Right atrium auricular region (tissue), 2 donors: ENCODE results near the gene RNPS1. TPM values are rescaled to one million over a fixed set of nuclear protein-coding genes. Genes with fewer than 3 reads are reported as not detected.

Experiments
- DNase-seq: peaks from one replicate; pipeline ENCODE4 v3.0.0-alpha.2; 2019; ENCODE audit warnings: low spot score
- H3K27ac ChIP-seq, 2 donors: fragments of 200-600 bp; sonication (generic); 1 replicate in 1 of 2; 2 replicates in 1 of 2; pipeline ENCODE4 v1.5.1; 2016 to 2019
- H3K27me3 ChIP-seq, 2 donors: fragments of 200-600 bp; sonication (generic); one replicate each; pipeline versions ENCODE4 v1.5.1 to v1.6.0; 2017 to 2019
- H3K36me3 ChIP-seq: fragments of 200-600 bp; sonication (generic); one replicate; pipeline ENCODE4 v1.5.1; 2016
- H3K4me1 ChIP-seq, 2 donors: fragments of 200-600 bp; sonication (generic); one replicate each; pipeline versions ENCODE4 v1.5.1 to v1.6.0; 2017 to 2019
- H3K4me3 ChIP-seq, 2 donors: fragments of 200-600 bp; sonication (generic); 1 replicate in 1 of 2; 2 replicates in 1 of 2; pipeline ENCODE4 v1.5.1; 2017 to 2019; ENCODE audit warnings: mild to moderate bottlenecking in 1 of 2, moderate library complexity in 1 of 2
- H3K9me3 ChIP-seq, 2 donors: fragments of 200-600 bp; sonication (generic); one replicate each; pipeline ENCODE4 v1.5.1; 2019
- total RNA-seq, 2 donors: library from RNA; depleted of rRNA; stranded (reverse); fragments of >200 nt; gene quantifications; one replicate each; pipeline ENCODE4 v1.1.0, GENCODE V29; 2016
- TF ChIP-seq, protein P1 (sequence below), 2 donors: fragments of 200-600 bp; sonication (generic); IDR thresholded peaks; one replicate each; pipeline ENCODE4 v1.5.1; 2019; ENCODE audit warnings: antibody characterized with exemption in 2 of 2

RNPS1 gene
- total RNA-seq, 2 donors from 2014 or later = 93.6 to 124 TPM

DNA sequence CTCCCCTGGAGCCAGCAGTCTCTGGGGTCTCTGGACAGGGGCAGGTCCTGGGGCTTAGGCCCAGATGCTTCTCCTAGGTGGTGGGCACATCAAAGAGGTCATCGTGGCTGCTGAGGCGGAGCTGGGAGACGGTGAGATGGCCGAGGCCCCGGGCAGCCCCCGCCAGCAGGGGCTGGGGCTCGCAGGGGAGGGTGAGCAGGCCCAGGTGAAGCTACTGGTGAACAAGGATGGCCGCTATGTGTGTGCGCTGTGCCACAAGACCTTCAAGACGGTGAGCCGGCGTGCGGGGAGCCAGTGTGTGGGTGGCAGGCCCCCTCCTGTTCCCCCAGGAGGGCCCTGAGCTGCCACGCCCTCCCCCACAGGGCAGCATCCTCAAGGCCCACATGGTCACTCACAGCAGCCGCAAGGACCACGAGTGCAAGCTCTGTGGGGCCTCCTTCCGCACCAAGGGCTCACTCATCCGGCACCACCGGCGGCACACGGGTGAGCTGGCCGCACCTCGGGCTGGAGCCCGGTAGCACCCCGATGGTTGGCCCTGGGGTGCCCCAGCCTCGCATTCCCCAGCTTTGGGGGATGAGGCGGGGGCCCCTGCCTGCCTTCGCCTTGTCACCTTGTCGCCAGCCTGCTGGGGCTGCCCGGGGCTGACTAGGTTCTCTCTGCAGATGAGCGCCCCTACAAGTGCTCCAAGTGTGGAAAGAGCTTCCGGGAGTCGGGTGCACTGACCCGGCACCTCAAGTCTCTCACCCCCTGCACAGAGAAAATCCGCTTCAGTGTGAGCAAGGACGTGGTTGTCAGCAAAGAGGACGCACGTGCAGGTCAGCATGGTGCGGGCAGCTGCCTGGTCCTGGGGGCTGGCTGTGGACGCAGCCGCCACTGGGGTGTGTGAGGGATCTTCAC is 35.6 kb downstream of the RNPS1 start:
- DNase-seq = no peak
- Histone ChIP-seq H3K27me3 (no peaks in the 10 kb centered on the region), H3K27ac (no peak overlapping the region), H3K36me3 (peaks cover 77% of the 10 kb centered on the region), H3K4me1 (peaks cover 0 to 17% of the 10 kb centered on the region in 2 donors), H3K9me3 (no peaks in the 10 kb centered on the region), H3K4me3 (no peak overlapping the region)
- TF ChIP-seq, protein P1, sequence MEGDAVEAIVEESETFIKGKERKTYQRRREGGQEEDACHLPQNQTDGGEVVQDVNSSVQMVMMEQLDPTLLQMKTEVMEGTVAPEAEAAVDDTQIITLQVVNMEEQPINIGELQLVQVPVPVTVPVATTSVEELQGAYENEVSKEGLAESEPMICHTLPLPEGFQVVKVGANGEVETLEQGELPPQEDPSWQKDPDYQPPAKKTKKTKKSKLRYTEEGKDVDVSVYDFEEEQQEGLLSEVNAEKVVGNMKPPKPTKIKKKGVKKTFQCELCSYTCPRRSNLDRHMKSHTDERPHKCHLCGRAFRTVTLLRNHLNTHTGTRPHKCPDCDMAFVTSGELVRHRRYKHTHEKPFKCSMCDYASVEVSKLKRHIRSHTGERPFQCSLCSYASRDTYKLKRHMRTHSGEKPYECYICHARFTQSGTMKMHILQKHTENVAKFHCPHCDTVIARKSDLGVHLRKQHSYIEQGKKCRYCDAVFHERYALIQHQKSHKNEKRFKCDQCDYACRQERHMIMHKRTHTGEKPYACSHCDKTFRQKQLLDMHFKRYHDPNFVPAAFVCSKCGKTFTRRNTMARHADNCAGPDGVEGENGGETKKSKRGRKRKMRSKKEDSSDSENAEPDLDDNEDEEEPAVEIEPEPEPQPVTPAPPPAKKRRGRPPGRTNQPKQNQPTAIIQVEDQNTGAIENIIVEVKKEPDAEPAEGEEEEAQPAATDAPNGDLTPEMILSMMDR (IDR thresholded peaks at IDR 0.05) = no peak

DNA sequence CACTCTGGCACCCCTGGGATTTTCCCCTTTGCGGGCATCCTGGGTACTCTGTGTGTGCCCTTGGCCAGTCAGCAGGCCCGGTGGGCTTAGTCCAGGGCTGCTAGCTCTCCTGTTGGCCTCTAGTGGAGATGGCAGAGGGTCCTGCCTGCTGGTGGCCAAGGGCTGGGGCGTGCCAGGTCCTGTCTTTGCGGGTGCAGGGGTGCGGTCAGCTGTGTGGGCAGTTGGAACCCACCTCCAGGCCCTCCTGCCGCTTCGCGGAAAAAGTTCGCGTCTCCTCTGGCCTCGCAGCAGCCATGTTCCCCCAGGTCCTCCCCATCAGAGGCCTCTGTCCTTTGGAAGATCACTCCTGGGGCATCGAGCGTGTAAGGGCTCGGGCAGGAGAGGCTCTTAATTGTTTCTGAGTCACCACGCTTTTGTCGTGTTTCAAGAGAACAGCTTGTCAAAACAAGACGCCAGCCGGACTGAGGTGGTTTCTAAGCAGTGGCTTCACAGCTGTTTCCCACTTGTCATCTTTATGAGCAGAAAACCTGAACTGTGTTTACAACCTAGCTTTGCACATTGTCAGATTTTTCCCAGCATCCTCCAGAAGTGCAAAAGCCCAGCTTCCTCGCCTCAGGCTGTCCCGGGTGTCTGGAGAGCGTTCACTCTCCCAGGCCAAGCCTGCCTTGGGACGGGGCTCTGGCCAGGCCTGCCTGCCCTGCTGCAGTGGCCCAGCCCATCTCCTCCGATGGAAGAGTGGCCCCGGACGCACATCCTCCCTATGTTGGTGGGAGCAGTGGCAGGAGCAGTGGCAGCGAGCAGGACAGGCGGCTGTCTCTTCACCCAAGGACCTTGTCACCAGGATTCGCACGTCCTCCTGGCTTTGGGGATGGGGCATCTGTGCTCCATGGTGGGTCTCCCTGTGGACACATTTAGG is 36.7 kb downstream of the RNPS1 start:
- Histone ChIP-seq H3K4me1 (peaks cover 0 to 7% of the 10 kb centered on the region in 2 donors), H3K9me3 (no peaks in the 10 kb centered on the region), H3K27ac (no peak overlapping the region), H3K36me3 (peaks cover 77% of the 10 kb centered on the region), H3K27me3 (no peaks in the 10 kb centered on the region), H3K4me3 (no peak overlapping the region)
- TF ChIP-seq, protein P1 (IDR thresholded peaks at IDR 0.05) = no peak
- no peak for DNase-seq

DNA sequence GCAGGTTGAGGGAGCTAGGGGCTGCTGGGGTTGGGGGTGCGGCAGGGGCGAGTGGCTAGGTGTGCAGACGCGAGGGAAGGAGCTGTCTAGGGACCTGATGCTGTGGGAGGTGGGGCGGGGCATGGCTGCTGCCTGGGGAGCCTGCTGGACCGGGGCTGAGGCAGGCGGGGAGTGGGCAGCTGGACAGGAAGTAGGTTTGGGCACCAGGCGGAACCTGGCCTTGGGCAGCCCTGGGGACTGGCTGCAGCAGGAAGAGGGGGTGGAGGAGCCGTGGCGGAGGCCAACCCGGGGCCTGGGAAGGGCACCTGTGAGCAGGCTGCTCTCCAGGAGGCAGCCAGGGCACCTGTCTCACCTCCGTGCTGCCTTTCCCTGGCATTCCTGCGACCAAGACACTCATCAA is 37.5 kb downstream of the RNPS1 start:
- no peak for DNase-seq
- Histone ChIP-seq H3K27ac (no peak overlapping the region), H3K4me1 (peaks cover 0 to 6% of the 10 kb centered on the region in 2 donors), H3K9me3 (no peaks in the 10 kb centered on the region), H3K27me3 (no peaks in the 10 kb centered on the region), H3K4me3 (no peak overlapping the region), H3K36me3 (peaks cover 72% of the 10 kb centered on the region)
- TF ChIP-seq, protein P1 (IDR thresholded peaks at IDR 0.05) = no peak

DNA sequence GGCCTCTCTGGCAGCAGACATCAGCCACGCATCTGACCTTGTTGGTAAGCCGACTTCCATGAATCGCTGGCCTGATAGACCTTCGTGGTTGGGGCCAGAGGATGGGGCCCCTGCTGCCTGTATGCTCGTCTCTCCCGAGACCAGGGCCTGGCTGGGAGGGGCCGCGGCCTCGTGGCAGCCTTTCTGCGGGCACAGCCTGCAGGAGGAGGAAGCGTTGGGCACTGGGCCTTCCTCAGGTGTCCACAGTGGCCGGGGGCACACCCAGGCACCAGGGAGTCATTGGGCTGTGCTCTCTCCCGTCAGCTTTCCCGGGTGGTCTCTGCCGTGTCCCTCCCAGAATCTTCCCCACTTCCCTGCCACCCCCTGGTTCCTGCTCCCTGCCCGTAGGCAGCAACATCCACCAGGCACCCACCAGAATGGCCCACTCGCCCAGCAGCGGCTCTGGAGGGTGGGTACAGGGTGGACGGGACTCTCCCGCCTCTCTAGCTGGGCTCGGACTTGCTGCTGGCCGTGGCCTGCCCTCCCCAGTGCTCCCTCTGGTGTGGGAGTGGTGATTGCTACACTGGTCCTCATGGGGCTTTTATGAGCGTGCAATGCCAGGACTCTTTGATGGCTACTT is 38.2 kb downstream of the RNPS1 start:
- Histone ChIP-seq H3K27me3 (no peaks in the 10 kb centered on the region), H3K9me3 (no peaks in the 10 kb centered on the region), H3K36me3 (peaks cover 66% of the 10 kb centered on the region), H3K27ac (no peak overlapping the region), H3K4me1 (peaks cover 0 to 12% of the 10 kb centered on the region in 2 donors), H3K4me3 (no peak overlapping the region)
- DNase-seq = no peak
- TF ChIP-seq, protein P1 (IDR thresholded peaks at IDR 0.05) = no peak

DNA sequence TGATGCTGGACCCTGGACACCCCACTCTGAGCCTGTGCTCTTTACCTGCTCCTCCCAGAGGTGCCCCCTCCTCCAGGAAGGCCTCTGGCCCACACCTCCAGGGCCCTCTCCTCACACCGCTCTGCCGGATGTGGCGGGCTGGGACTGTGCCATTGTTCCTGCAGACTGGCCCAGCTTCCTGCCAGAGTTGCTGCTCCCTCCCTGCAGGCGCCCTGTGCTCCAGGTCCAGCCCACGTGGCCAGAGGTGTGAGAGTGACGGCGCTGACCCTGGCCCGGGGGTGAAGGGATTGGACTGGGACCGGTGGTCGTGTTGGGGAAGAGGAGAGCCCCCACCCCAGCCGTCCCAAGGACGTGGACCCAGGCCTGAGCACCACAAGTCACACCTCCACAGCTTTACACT is 38.8 kb downstream of the RNPS1 start:
- Histone ChIP-seq H3K9me3 (no peaks in the 10 kb centered on the region), H3K27me3 (no peaks in the 10 kb centered on the region), H3K36me3 (peaks cover 59% of the 10 kb centered on the region), H3K4me1 (peaks cover 0 to 18% of the 10 kb centered on the region in 2 donors), H3K4me3 (no peak overlapping the region), H3K27ac (no peak overlapping the region)
- TF ChIP-seq, protein P1 (IDR thresholded peaks at IDR 0.05) = no peak
- DNase-seq = no peak
